Stimulated activated CD8-positive, alpha-beta memory T cell treated with anti-CD3 and anti-CD28 coated beads, Interleukin-12 subunit alpha, Interleukin-12 subunit beta, amount 100 ng/mL, for 1 hour (primary cell): ENCODE data around the gene MADCAM1.

ENCODE experiments used
- DNase-seq: peaks from one replicate; pipeline ENCODE4 v3.0.0-alpha.2; 2020; ENCODE audit warnings: low read depth

The MADCAM1 gene

GRCh38 chr19:488505-489417 is 7.5 kb upstream of the MADCAM1 start:
- DNase-seq: peak; percentile 90

- no peak for DNase-seq
These were observed 6.7 kb upstream of the MADCAM1 start for GRCh38 chr19:489418-490196.

DNA sequence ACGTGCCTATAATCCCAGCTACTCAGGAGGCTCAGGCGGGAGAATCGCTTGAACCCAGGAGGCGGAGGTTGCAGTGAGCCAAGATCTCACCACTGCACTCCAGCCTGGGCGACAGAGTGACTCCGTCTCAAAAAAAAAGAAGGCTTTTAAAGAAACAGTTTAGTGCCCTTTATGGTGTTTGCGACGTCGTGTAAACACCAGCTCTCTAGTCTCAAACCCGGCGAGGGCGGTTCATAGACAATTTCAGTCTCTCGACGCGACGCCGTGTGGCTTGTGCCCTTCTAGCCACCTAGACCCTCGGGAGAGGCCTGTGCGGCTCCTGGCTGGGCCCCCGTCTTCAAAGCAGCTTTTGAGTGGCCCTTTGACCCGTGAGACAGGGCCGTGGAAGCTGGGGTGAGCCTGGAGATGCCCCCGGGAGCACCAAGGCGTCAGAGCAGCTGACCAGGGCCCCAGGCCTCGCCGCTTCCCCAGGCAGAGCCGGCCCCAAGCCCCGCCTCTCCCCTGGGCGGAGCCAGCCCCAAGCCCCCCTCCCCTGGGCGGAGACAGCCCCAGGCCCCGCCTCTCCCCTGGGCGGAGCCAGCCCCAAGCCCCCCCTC is 5.0 kb upstream of the MADCAM1 start:
- no peak for DNase-seq

- DNase-seq: no peak
These were observed 4.2 kb upstream of the MADCAM1 start for GRCh38 chr19:492091-492531.

GRCh38 chr19:493391-494170 is 2.7 kb upstream of the MADCAM1 start:
- DNase-seq: no peak

DNA sequence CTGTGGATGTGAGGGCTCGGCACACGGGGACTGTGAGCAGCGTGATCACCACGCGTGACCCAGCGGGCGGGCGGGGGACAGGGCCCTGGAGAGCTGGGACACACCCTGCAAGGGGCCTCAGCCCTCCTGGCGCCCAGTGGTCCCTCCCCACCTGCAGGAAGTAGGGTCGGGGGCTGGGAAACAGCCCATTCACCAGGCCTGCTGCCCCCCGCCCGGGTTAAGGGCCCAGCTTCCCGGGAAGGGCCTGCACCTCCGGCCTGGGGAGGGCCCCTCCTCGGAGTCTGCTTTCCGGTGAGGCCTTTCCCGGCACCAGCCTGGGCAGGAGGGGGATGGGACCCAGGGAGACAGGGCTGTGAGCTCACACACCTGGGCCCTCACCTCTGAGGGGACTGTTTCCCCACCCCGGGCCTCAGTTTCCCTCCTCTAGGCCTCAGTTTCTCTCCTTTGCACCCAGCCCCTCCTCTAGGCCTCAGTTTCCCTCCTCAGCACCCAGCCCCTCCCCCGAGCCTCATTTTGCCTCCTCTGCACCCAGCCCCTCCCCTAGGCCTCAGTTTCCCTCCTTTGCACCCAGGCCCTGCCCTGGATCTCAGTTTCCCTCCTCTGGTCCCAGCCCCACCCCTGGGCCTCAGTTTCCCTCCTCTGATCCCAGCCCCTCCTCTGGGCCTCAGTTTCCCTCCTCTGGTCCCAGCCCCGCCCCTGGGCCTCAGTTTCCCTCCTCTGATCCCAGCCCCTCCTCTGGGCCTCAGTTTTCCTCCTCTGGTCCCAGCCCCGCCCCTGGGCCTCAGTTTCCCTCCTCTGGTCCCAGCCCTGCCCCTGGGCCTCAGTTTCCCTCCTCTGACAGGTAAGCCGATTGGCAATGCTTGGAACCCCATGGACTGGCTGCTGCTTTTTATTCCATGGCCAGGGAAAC is 1.9 kb upstream of the MADCAM1 start:
- DNase-seq: no peak

DNA sequence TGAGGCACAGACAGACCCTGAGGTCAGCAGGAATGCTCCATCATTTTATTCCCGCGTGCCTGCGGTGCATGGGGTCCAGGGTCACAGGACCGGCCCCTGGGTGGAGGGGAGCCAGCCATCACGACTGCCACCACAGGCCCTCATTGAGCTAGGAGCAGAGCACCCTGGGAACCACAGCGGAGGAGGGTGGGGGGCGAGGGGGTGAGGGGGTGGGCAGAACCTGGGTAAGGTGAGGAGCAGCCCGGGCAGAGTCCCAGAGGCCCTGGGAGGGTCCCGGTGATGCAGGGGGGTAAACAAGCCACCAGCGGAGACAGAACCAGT is 1.2 kb upstream of the MADCAM1 start:
- DNase-seq: no peak

GRCh38 chr19:495402-496111 is 729 bp upstream of the MADCAM1 start:
- DNase-seq: no peak

- no peak for DNase-seq
These were observed 700 bp downstream of the MADCAM1 start for GRCh38 chr19:496986-497385.

- no peak for DNase-seq
These were observed 1.2 kb downstream of the MADCAM1 start for GRCh38 chr19:497491-497868.

DNA sequence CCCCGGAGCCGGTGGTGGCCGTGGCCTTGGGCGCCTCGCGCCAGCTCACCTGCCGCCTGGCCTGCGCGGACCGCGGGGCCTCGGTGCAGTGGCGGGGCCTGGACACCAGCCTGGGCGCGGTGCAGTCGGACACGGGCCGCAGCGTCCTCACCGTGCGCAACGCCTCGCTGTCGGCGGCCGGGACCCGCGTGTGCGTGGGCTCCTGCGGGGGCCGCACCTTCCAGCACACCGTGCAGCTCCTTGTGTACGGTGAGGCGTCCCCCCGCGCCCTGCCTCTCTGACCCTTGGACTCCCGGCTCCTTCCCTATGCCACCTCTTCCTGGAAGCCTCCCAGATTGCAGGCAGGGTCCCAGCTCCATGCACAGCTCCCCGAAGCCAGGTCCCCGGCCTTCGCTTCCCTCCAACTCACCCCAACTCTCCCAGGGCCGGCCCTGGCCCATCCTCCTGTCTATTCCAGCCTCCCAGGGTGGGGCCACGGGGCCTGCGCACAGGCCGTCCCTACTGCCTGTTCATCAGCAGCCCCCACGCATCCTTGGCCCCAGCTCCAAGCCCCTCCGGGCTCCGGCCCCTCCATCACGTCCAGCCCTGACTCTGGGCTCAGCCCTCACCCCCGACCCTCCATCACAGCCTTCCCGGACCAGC is 1.7 kb downstream of the MADCAM1 start:
- DNase-seq: no peak

- DNase-seq: no peak
These were observed 2.2 kb downstream of the MADCAM1 start for GRCh38 chr19:498511-498891.

GRCh38 chr19:498977-499623 is 2.8 kb downstream of the MADCAM1 start:
- DNase-seq: no peak

DNA sequence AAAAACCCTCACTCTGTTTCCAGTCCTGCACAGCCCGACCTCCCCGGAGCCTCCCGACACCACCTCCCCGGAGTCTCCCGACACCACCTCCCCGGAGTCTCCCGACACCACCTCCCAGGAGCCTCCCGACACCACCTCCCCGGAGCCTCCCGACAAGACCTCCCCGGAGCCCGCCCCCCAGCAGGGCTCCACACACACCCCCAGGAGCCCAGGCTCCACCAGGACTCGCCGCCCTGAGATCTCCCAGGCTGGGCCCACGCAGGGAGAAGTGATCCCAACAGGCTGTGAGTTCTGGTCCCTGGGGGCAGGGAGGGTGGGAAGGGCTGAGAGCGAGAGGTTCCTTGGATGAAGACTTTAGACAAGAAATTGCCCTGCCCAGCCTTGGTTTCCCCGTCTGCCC is 5.4 kb downstream of the MADCAM1 start:
- no peak for DNase-seq

- no peak for DNase-seq
These were observed 8.3 kb downstream of the MADCAM1 start for GRCh38 chr19:504616-505015.

DNA sequence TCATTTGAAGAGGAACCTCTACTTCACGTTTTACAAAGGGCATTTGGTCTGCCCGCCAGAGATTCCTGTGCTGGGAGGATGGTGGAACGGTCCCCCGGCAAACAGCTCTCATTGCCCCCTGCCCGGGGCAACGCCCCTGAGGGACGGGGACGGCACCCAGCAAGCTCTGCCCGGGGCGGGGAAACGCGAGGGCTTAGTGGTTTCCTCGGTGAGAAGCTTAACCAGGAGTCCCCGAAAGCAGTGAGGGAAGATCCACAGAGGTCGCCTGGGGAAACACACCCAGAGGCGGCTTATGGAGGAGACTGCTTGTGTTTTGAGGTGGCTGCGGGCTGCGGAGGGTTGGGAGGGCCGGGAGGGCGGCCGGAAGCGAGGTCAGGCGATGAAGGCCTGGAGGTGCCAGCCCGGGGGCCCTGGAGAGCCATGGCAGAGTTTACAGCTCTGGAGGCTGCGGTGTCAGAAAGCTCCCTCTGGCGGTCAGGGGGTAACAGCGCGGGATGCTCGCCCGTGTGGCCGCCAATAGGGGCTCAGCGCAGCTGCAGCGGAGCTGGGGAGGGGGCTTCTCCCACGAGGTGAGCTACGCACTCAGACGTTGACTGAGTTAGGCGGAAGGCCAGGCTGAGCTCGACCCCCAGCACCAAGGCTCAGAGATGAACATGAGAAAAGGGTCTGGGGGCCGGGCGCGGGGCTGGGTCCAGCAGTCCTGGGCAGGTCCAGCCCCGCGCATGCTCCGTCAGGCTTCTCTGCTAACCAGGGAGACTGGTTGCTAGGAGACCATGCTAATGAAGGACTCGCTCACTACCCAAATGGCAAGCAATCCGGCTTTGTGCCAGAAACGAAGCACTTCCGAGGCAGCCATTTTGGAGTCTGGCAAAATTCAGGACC is 10.4 kb downstream of the MADCAM1 start:
- DNase-seq: peak; percentile 91

GRCh38 chr19:507286-508203 is 11.3 kb downstream of the MADCAM1 start, which contains the start of gene TPGS1:
TPGS1 (plus strand) TSS chr19:507497; CDS start chr19:507507, 10 bp downstream.
- peak; percentile 57 for DNase-seq
